ENCODE measurements around the gene CCDC177.

- TF ChIP-seq POLR2AphosphoS5 (IDR thresholded peaks at IDR 0.05; ENCODE audit: borderline replicate concordance, low read depth, low read length) (no peak), EZH2 (IDR thresholded peaks at IDR 0.05) (no peak)
These were observed 254 bp upstream of the CCDC177 start for GRCh38 chr14:69574954-69575295.
